ENCODE results near the gene RTKN. TPM values are rescaled to one million over a fixed set of nuclear protein-coding genes. Genes with fewer than 3 reads are reported as not detected.

The RTKN gene
- polyA plus RNA-seq, 3 donors, result 0.07 TPM; not detected in 2

GRCh38 chr2:74429487-74430451 lies 12.0 kb downstream of the RTKN start:
- H3K9me3 Mint-ChIP-seq, result no peaks in the 10 kb centered on the region
- H3K4me3 Mint-ChIP-seq, result no peak overlapping the region
- peaks cover 0 to 5% (median 2%) of the 10 kb centered on the region in 3 donors for H3K27me3 Mint-ChIP-seq (ENCODE audit: low read depth in 3 of 3)
- no peaks in the 10 kb centered on the region for H3K4me1 ChIP-seq (ENCODE audit: control insufficient read depth in 1 of 2, insufficient read depth in 2 of 2, low read length in 2 of 2)
- no peaks in the 10 kb centered on the region for H3K9me3 ChIP-seq (replicated peaks in 1 of 2; ENCODE audit: control insufficient read depth in 1 of 2, insufficient read depth in 1 of 2, low read length in 2 of 2)
- no peak for DNase-seq
- H2AFZ ChIP-seq (ENCODE audit: insufficient read depth, low read depth, low read length, poor library complexity, severe bottlenecking), result no peak overlapping the region
- H3K36me3 Mint-ChIP-seq, result peaks cover 0 to 3% of the 10 kb centered on the region in 2 donors
- no peaks in the 10 kb centered on the region for H3K36me3 ChIP-seq (replicated peaks in 1 of 2; ENCODE audit: control insufficient read depth in 1 of 2, insufficient read depth in 2 of 2, low read length in 2 of 2)
- 94% methylated on average over 12 of the region's 18 CpGs for WGBS (ENCODE audit: insufficient coverage)
- H3K27ac Mint-ChIP-seq, result peak overlapping the region in 2 of 7 donors; percentile 5 to 21
- H3K79me2 ChIP-seq (ENCODE audit: insufficient read depth, low read length), result no peaks in the 10 kb centered on the region
- H3K27me3 ChIP-seq (ENCODE audit: control insufficient read depth in 2 of 2, insufficient read depth in 2 of 2, low read length in 2 of 2), result no peaks in the 10 kb centered on the region
- H3K27ac ChIP-seq (ENCODE audit: low read depth in 1 of 2, low read length in 2 of 2), result no peak overlapping the region
- H3K4me2 ChIP-seq (replicated peaks; ENCODE audit: extremely low read depth, low read length, poor library complexity, severe bottlenecking), result no peak overlapping the region
- H3K4me1 Mint-ChIP-seq, result no peaks in the 10 kb centered on the region
- H4K20me1 ChIP-seq (ENCODE audit: insufficient read depth, low read length), result no peaks in the 10 kb centered on the region
- no peak for TF ChIP-seq CTCF (IDR thresholded peaks at IDR 0.05)
- intact Hi-C loops (cut with micrococcal nuclease), result no loop called here
- H3K9ac ChIP-seq (ENCODE audit: insufficient read depth, low read length, poor library complexity, severe bottlenecking), result no peak overlapping the region
- no peak overlapping the region for H3K4me3 ChIP-seq (replicated peaks in 1 of 3; ENCODE audit: low read depth in 2 of 3, low read length in 3 of 3)

- Histone ChIP-seq H3K9ac (ENCODE audit: insufficient read depth, low read length, poor library complexity, severe bottlenecking) (no peak overlapping the region), H3K4me1 (ENCODE audit: control insufficient read depth in 1 of 2, insufficient read depth in 2 of 2, low read length in 2 of 2) (no peaks in the 10 kb centered on the region), H3K27ac (ENCODE audit: low read depth in 1 of 2, low read length in 2 of 2) (no peak overlapping the region), H3K4me3 (replicated peaks in 1 of 3; ENCODE audit: low read depth in 2 of 3, low read length in 3 of 3) (no peak overlapping the region), H4K20me1 (ENCODE audit: insufficient read depth, low read length) (no peaks in the 10 kb centered on the region), H3K79me2 (ENCODE audit: insufficient read depth, low read length) (no peaks in the 10 kb centered on the region), H2AFZ (ENCODE audit: insufficient read depth, low read depth, low read length, poor library complexity, severe bottlenecking) (no peak overlapping the region), H3K36me3 (replicated peaks in 1 of 2; ENCODE audit: control insufficient read depth in 1 of 2, insufficient read depth in 2 of 2, low read length in 2 of 2) (no peaks in the 10 kb centered on the region), H3K9me3 (replicated peaks in 1 of 2; ENCODE audit: control insufficient read depth in 1 of 2, insufficient read depth in 1 of 2, low read length in 2 of 2) (no peaks in the 10 kb centered on the region), H3K27me3 (ENCODE audit: control insufficient read depth in 2 of 2, insufficient read depth in 2 of 2, low read length in 2 of 2) (no peaks in the 10 kb centered on the region), H3K4me2 (replicated peaks; ENCODE audit: extremely low read depth, low read length, poor library complexity, severe bottlenecking) (no peak overlapping the region)
- intact Hi-C loops (cut with micrococcal nuclease), result no loop called here
- Mint-ChIP-seq H3K4me3 (no peak overlapping the region), H3K27me3 (ENCODE audit: low read depth in 3 of 3) (peaks cover 0 to 6% (median 2%) of the 10 kb centered on the region in 3 donors), H3K36me3 (peaks cover 0 to 3% of the 10 kb centered on the region in 2 donors), H3K4me1 (no peaks in the 10 kb centered on the region), H3K27ac (peak overlapping the region in 1 of 7 donors; percentile 32), H3K9me3 (no peaks in the 10 kb centered on the region)
- no peak for TF ChIP-seq CTCF (IDR thresholded peaks at IDR 0.05)
- no peak for DNase-seq
- 100% methylated on average over 2 of the region's 5 CpGs for WGBS (ENCODE audit: insufficient coverage)
These were observed 13.1 kb downstream of the RTKN start for GRCh38 chr2:74428675-74429074.
